ENCODE results near the gene HAGHL. TPM values are rescaled to one million over a fixed set of nuclear protein-coding genes. Genes with fewer than 3 reads are reported as not detected.

HAGHL gene
- total RNA-seq, 1 experiment from 2014 or later, result 6.8 TPM

GRCh38 chr16:747978-748746 lies 21.3 kb downstream of the HAGHL start:
- Mint-ChIP-seq H3K9me3 (ENCODE audit: unreplicated experiment) (no peaks in the 10 kb centered on the region), H3K27ac (ENCODE audit: unreplicated experiment) (no peak overlapping the region), H3K4me3 (ENCODE audit: unreplicated experiment) (no peak overlapping the region), H3K4me1 (ENCODE audit: low read depth, unreplicated experiment) (peaks cover 7% of the 10 kb centered on the region), H3K36me3 (ENCODE audit: insufficient read depth, unreplicated experiment) (peaks cover 4% of the 10 kb centered on the region), H3K27me3 (ENCODE audit: insufficient read depth, unreplicated experiment) (no peaks in the 10 kb centered on the region)
- intact Hi-C loops (cut with micrococcal nuclease; ENCODE audit: unreplicated experiment), result no loop called here
- H3K9me3 ChIP-seq, result no peaks in the 10 kb centered on the region
- POLR2A ChIA-PET, result no interaction called here
- no peaks in the 10 kb centered on the region for H3K27me3 ChIP-seq (replicated peaks; ENCODE audit: control insufficient read depth, insufficient read depth, low read length)
- H3K4me3 ChIP-seq (ENCODE audit: low read depth, low read length), result no peak overlapping the region
- TF ChIP-seq CTCF (IDR thresholded peaks at IDR 0.05; ENCODE audit: insufficient read depth in 1 of 2, low read depth in 1 of 2, low read length in 1 of 2, severe bottlenecking in 1 of 2, unreplicated experiment in 1 of 2), result no peak
- H3K4me1 ChIP-seq, result peaks cover 6% of the 10 kb centered on the region
- BruUV-seq (replicated peaks), result no TSS peak
- CTCF ChIA-PET, result interaction anchor here (1.2 kb wide), 1 partner anchor 12 kb away, joined by 3 read pairs; no protein-coding TSS in a partner anchor
- H3K36me3 ChIP-seq (ENCODE audit: control insufficient read depth, insufficient read depth, low read length), result no peaks in the 10 kb centered on the region
- no peak for DNase-seq

- peaks cover 6% of the 10 kb centered on the region for H3K4me1 ChIP-seq
- ChIA-PET POLR2A (interaction anchor here (0.7 kb wide), 1 partner anchor 19 kb away, joined by 3 read pairs; no protein-coding TSS in a partner anchor), CTCF (interaction anchor here (0.7 to 1.2 kb wide), 3 partner anchors 12 to 52 kb away, joined by 3 to 4 read pairs (median 3); partner anchors contain the start of genes CHTF18, GNG13 and RPUSD1)
- H3K4me3 ChIP-seq (ENCODE audit: low read depth, low read length), result no peak overlapping the region
- Mint-ChIP-seq H3K27ac (ENCODE audit: unreplicated experiment) (no peak overlapping the region), H3K4me1 (ENCODE audit: low read depth, unreplicated experiment) (peaks cover 7% of the 10 kb centered on the region), H3K9me3 (ENCODE audit: unreplicated experiment) (no peaks in the 10 kb centered on the region), H3K4me3 (ENCODE audit: unreplicated experiment) (no peak overlapping the region), H3K36me3 (ENCODE audit: insufficient read depth, unreplicated experiment) (peaks cover 4% of the 10 kb centered on the region), H3K27me3 (ENCODE audit: insufficient read depth, unreplicated experiment) (no peaks in the 10 kb centered on the region)
- no peak for TF ChIP-seq CTCF (IDR thresholded peaks at IDR 0.05; ENCODE audit: insufficient read depth in 1 of 2, low read depth in 1 of 2, low read length in 1 of 2, severe bottlenecking in 1 of 2, unreplicated experiment in 1 of 2)
- no peak for DNase-seq
- no peaks in the 10 kb centered on the region for H3K27me3 ChIP-seq (replicated peaks; ENCODE audit: control insufficient read depth, insufficient read depth, low read length)
- no peaks in the 10 kb centered on the region for H3K9me3 ChIP-seq
- BruUV-seq (replicated peaks), result no TSS peak
- no peaks in the 10 kb centered on the region for H3K36me3 ChIP-seq (ENCODE audit: control insufficient read depth, insufficient read depth, low read length)
- intact Hi-C loops (cut with micrococcal nuclease; ENCODE audit: unreplicated experiment), result no loop called here
These were observed 22.1 kb downstream of the HAGHL start for GRCh38 chr16:749010-749409.

GRCh38 chr16:750485-750884 lies 23.6 kb downstream of the HAGHL start:
- ChIA-PET CTCF (interaction anchor here (0.7 kb wide), 1 partner anchor 47 kb away, joined by 3 read pairs; no protein-coding TSS in a partner anchor), POLR2A (interaction anchor here (0.6 kb wide), 1 partner anchor 638 kb away, joined by 4 read pairs; no protein-coding TSS in a partner anchor)
- DNase-seq, result no peak
- no TSS peak for BruUV-seq (replicated peaks)
- Mint-ChIP-seq H3K4me1 (ENCODE audit: low read depth, unreplicated experiment) (peaks cover 7% of the 10 kb centered on the region), H3K9me3 (ENCODE audit: unreplicated experiment) (no peaks in the 10 kb centered on the region), H3K27ac (ENCODE audit: unreplicated experiment) (no peak overlapping the region), H3K27me3 (ENCODE audit: insufficient read depth, unreplicated experiment) (no peaks in the 10 kb centered on the region), H3K36me3 (ENCODE audit: insufficient read depth, unreplicated experiment) (peaks cover 4% of the 10 kb centered on the region), H3K4me3 (ENCODE audit: unreplicated experiment) (no peak overlapping the region)
- TF ChIP-seq CTCF (IDR thresholded peaks at IDR 0.05; ENCODE audit: insufficient read depth in 1 of 2, low read depth in 1 of 2, low read length in 1 of 2, severe bottlenecking in 1 of 2, unreplicated experiment in 1 of 2), result no peak
- Histone ChIP-seq H3K4me3 (ENCODE audit: low read depth, low read length) (no peak overlapping the region), H3K27me3 (replicated peaks; ENCODE audit: control insufficient read depth, insufficient read depth, low read length) (no peaks in the 10 kb centered on the region), H3K9me3 (no peaks in the 10 kb centered on the region), H3K36me3 (ENCODE audit: control insufficient read depth, insufficient read depth, low read length) (no peaks in the 10 kb centered on the region), H3K4me1 (peaks cover 6% of the 10 kb centered on the region)
- intact Hi-C loops (cut with micrococcal nuclease; ENCODE audit: unreplicated experiment), result no loop called here
